Activated CD4-positive, CD25-positive, alpha-beta regulatory T cell treated with anti-CD3 and anti-CD28 coated beads, Interleukin-2, amount 50 U/mL, for 72 hours (primary cell): ENCODE measurements around the gene ATP5PB.

ENCODE experiments used
- DNase-seq: peaks from one replicate; pipeline ENCODE4 v3.0.0; 2021

Gene ATP5PB

DNA sequence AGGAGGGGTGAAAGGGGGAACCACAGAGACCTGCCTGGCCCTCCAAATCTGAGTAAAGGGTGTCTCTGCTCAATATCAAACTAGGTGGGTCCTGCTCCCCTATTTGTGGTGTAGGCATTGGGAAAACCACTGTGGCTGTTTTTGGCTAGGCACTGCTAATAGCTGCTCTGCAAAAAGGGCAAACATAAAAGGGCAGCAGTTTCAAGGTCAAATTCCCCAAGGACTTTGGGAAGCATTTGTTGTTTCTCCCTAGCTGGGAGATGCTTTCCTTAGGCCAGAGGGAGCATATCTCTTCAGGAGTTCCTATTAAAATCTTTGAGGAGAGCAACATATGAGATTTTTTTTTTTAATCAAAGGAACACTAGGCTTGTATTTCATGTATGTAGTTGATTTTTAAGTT lies 26.9 kb downstream of the ATP5PB start:
- DNase-seq: no peak

DNA sequence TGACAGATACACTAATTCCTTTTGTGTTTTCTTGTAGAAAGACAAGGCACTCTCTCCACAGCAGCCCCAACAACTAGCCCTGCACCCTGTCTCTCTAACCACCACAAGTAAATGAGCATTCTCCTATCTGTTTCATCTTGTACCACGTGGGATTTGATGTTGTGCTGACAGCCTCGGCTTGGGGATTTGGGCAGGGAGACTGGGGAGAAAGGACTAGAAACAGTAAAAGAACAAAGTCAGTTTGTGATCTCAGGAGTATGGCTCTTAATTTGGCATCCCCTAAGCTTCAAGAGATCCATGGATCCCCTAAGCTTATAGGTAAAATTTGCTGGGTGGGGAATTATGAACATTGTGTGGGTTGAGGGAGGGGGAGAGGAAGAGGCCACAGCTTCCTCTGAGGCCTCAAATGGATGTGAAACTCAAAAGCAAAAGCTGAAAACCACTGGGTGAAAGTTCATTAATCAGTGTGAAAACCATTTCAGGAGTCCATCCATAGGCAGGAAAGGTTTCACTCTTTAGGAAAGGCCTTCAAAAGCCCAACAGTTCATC lies 27.6 kb downstream of the ATP5PB start:
- no peak for DNase-seq

DNA sequence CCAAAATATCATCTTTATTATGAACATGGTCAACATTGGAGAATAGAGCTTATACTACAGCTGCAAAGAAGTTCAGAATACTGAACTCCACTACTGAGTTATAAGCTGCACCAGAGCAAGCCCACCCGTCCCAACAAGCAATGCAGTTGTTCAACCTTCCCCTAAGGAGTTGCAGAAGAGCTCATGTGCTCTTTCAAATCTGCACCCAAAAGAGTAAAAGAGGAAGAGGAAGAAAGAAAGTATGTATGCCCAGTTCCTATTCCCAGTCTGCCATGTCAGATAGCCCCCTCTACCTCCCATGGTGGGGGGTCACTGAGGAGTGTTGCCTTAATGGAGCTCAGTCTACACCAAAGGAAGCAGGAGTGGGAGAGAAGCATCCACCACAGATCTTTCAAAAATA lies 31.4 kb downstream of the ATP5PB start:
- no peak for DNase-seq

DNA sequence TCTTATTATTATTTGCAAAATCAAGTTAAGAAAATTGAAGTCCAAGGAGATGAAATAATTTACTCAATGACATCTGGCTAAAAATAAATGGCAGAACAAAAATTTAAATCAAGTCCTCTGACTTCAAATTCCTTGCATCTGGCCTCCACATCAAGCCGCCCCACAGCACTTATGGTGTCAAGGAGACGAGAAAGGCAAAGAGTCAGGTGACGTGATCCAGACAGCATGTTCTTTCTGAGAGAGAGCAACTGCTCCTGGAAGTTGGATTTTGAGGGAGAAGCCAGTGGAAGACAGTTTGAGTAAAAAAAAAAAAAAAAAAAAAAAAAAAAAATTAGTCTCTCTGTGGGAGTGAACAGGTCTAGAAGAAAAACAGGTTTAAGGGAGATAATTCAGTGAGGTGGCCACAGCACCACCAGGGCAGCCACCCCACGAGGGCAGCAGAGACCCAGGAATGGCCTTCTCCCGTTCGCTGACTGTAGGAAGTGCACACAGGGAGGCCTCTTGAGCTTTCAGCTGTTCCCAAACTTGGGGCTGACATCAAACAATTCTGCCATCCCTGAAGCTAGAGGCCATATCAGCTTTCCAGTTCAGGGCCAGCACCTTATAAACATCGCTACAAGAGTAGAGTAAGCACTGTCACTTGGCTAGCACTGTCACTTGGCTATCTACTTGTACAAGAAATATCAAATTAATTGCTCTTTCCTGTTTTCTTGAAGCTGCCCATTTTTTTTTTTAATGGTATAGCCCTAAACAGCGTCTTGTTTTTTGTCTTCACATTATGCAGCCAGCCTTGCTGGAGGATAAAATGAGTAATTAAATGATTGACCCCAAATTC lies 32.3 kb downstream of the ATP5PB start:
- DNase-seq: no peak

DNA sequence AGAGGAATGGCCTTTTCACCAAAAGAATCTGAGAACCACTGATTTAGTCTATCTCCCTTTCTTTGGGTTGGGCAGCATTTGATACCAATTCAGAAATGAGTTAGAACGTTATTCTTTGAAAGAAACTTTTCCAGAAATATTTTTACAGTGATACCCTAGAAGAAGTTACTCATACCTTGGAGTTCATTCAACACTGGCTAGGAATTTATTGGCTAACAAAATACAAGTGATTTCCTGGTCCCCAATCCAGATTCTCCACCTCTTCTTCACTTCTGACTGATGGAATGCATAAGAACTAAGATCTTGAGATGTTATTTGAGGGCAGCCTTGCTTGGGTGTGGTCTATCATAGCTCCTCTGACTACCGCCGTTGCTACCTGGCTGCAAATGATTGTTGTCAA lies 33.9 kb downstream of the ATP5PB start:
- DNase-seq: no peak

DNA sequence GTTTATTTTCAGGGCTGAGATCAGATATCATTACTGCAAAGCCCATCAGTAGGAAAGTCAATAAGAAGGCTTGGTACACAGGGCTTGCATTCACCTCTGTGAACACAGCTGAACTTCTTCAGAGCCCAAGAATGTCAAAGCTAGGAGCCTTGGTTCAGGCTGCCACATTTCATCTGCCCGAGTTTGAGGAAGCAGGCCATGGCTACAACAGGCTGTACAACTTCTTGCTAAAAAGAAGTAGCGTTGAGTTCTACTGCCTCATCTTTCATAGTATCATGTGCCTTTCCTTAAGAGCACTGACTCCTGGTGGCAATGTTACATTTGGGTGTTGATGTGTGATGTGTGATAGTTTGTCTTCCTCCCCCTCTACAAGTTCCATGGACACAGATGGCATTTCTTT lies 34.6 kb downstream of the ATP5PB start:
- DNase-seq: no peak

DNA sequence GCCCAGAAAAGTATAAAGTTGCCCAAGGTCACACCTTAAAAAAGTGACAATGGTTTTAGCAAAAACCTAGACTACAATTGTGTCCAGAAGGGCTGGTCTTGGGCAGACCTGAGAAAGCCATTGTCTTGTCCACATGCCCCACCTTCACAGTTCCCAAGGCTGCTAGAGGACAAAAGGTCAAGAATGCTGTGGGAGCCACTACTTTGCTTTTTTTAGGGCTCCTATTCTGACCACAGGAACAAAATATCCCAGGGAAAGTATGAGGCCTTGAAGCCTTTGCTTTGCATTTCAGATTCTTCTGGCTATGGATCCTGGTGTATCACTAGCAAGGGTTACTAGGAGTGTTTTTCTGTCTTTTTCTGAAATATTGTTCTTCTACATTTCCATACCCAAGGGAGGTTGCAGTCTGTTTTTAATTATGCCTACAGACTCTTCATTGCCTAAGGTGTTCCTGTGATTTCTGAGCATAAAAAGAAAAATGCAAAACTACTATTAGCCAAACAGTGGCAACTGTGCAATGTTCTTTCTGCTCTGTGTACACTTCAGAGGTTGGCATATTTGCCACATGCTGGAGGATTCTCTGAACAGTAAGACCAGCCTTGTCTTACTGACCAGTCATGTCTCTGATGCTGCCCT lies 35.2 kb downstream of the ATP5PB start:
- DNase-seq: no peak

DNA sequence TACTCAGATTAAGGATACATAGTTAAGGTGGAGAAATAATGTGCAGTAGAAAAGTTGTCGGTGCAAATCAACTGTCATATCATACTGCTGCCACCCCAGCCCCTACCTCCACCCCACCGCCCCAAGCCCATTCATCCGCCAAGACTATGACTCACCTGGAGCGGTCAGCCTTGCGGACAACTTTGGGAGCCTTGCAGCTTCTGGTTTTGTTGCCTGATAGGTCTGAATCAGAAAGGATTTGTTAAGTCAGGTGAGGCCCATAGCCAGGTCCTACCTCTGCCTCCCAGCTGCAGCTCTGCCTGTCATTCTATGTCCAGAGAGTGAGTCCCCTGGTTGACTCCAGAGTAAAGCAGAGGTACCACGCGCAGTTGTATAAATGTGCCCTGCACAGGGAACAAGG lies 37.2 kb downstream of the ATP5PB start:
- DNase-seq: no peak

DNA sequence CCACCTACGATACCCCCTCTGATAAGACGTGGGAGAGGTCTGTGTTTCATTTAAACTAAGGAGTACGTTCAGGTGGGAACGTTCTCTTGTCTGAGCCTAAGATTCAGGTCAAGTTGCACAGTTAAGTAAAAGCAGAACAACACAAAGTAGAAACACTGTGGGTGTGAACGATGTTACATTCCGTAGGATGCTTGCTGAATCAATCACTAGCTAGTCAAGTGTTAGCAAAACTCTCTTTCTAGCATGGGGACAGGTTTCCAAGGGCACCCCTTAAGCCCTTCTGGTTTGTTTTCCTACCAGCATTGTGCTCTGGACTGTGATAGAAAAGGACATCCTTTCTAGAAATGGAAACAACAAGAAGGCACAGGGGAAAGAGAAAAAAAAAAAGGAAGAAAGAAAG lies 37.9 kb downstream of the ATP5PB start:
- no peak for DNase-seq

DNA sequence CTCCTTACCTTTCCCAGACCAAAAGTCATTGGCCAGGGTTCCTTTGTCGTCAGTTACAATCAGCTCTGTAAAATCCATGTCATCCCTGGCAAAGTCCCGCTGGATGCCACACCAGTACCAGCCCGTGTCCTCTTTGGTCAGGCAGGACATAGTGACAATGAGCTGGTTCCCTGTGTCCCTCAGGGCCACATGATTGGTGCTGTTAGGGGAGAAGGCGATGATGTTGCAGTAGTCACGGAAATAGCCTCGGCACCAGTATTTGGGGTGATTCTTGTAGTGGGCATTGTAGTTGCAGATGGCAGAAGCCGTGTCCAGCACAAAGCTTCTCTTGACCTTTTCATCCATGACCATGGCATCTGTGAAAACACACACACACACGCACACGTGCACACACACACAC lies 39.4 kb downstream of the ATP5PB start:
- DNase-seq: no peak

DNA sequence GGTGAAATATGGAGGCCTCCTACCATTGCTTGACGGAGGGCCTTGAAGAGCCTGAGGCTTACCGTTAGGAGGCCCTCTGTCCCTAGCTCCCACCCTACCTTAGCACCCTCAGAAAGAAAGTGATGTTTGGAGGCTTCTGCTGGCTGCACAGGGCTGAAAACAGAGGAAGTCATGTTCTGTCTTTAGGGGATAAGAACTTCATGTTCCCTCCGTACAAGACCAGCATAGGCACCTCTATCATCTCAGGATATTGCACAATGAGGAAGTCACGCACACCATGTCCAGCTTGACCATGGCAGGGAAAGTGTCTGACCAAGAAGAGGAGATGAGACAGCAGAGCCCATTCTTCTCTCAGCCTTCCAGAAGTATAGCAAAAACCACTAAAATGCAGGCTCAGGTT lies 40.3 kb downstream of the ATP5PB start:
- no peak for DNase-seq

DNA sequence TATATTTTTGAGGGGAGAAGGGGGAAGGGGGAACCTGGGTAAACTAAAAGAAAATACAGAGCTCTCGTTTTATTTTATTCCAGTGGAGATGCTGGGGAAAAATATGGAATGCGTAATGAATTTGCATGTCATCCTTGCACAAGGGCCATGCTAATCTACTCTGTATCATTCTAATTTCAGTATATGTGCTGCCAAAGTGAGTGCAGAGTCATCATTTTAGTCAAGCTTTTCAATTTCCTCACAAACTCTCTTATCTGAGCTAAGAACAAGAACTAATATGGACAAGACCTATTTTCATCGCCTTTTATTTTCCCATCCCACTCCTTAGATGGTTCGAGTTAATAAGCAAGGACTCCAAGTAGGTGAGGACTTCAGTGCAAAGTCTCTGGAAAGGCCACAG lies 41.0 kb downstream of the ATP5PB start:
- no peak for DNase-seq

DNA sequence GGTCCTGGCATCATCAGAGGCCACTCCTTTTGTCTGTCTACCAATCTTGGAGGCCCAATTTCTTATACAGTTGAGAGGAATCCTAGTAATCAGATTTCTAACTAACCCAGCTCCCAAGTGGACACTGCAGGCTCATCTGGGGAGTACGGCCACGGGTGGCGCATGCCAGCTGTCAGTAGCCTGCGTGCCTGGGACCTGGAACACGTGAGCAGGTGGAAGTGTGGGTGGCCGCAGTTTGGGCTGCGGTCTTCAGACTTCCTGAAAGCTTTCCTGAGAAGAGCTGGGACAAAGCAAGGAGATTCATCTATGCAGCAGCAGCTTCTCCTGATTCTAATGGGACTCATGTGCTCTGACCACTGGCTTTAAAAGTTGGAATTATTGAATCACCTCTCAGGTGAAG lies 41.8 kb downstream of the ATP5PB start:
- DNase-seq: no peak

DNA sequence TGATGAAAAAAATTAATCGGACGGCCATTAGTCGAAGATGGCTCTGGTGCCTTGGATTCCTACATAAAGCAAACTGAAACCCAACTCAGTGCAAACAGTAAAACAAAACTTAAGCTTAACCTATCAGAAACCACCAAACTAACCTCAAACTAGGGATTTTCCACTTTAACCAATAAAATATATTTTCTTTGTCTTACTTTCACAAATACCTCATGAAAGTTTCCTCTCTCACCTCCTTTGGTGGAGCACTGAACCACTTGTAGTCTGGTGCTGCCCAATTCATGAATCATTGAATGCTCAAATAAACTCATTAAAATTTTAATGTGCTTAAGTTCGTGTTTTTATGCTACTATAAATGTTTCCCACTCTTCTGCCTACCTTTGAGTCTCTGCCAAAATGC lies 47.1 kb downstream of the ATP5PB start:
- DNase-seq: no peak

DNA sequence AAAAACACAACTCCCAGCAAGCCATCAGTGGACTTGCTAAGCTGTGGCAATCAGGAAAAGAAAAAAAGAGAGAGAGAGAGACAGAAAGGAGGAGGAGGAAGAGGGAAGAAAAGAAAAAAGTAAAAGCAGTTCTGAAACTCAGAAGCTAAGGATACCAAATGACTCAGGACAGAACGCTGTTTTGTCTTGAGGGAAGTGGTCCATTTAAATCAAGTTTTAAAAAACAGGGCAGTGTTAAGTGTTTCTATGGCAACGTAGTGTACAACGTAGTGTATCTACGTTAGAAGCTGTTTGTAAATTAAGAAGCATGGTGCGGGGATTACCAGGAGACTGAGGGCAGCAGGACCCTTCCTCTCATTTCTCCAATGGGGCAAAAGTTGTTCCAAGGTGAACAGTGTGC lies 48.3 kb downstream of the ATP5PB start:
- DNase-seq: no peak

DNA sequence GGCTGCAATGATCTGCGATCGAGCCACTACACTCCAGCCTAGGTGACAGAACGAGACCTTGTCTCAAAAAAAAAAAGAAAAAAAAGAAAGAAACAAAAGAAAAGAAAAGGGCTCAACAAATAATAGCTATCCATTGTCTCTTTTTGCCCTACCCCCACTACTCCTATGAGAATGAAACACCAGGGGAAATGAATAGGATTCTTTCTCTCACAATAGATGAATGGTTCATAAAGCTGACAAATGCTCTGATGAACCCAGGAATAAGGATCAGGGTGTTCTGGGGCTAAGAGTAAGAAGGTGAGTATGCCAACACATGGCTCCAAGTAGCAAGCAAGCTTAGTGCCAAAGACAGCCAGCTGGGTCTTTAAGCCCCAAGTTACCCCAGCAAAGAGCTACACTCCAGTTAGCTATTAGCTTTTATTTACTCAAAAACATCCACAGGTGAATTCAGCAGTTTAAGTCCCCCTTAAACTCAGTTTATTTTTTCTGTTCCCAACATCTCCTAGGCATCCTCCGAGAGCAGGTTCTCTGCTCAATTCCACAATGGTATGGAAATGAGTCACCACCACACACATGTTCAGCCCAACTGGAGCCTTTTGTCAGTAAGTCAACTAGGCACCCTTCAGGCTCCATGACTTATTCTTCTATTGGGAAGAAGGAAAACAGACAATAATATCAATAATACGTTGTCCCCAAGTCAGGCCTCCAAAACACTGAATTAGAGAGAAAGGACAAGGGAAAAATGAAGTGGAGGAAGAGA lies 49.9 kb downstream of the ATP5PB start:
- DNase-seq: no peak

DNA sequence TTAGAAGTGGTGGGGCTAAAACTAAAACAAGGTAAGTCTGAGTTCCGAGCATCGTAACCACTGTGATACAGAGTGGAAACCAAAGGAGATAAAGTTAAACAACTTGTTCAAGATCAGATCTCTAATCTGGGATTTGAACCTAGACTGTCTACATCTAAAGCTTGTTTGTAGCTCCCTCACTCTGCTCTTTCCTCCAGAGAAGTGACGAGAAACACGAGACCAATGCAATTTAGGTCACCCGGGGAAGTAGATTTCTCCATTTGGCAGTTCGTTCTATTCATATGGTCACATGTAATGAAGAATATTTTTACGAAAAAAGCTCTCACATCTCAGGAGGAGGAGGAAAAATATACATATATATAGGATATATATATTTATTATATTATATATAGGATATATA lies 52.4 kb downstream of the ATP5PB start:
- DNase-seq: no peak

DNA sequence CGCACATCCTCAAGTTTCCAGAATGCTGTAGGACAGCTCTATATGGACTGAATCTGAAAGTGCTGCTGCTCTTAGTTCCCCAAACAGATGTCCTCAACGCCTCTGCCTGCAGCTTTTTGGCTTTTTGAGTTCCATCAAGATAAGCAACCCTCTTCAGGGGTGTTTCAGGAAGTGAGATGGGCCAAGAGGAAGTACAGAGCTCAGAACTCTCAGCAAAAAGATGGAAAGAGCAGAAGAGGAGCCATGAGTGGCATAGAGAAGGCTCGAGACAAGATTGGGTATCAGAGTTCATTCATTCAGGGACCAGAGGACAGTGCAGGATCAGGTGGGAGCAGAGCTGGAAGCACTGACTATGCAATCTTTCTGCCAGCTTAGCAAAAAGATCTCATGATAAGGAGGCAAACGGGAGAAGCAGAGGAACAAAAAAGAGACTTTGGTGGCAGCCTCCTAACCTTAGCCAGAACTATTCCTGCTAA lies 54.4 kb downstream of the ATP5PB start, which contains the start of the genes ADORA3 and TMIGD3:
Gene ADORA3, minus strand, starts transcription at position 49 of the 476 bp plus-strand sequence. CDS start 279 bp downstream, outside the sequence.
Gene TMIGD3, minus strand, starts transcription at position 49 of the 476 bp plus-strand sequence. CDS start 279 bp downstream, outside the sequence.
- DNase-seq: no peak

DNA sequence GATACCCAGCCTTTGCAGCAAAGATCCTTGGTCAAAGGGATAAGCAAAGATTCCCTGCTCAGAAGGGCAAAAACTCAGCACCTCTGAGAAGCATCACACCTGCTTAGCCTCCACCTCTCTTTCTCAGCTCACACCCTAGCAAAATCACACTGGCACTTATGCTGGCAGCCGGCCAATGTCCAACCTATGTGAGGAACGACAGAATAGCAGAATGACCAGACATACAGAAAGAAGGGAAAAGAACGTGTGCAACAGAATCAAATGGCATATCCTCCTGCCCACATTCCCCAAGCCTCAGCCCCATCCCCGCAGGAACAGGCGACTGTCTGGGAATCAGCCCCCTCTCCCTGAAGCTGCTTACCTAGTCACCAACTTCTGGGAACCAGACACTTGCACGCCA lies 54.8 kb downstream of the ATP5PB start:
- DNase-seq: no peak

DNA sequence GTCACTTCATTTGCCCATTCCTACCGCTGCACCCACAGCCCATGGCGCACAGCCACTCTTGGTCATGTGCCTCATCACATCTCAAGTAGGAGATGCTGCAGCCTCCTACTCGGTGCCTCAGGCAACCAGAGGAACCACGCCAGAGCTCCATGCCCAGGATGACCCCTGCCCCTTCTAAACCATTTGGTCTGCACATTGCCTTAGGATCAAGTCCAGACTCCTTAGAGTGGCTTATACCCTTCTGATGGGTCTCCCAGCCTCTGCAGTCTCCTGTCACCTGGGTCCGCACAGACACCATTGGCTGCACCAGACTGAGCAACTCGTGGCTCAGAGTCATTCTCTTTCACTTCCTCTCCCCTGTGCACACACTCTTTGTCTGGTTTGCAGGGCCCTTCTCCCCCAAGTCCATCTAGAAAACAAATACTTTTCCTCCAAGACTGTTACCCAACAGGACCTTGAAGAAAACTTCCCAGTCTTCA lies 56.4 kb downstream of the ATP5PB start:
- DNase-seq: no peak

DNA sequence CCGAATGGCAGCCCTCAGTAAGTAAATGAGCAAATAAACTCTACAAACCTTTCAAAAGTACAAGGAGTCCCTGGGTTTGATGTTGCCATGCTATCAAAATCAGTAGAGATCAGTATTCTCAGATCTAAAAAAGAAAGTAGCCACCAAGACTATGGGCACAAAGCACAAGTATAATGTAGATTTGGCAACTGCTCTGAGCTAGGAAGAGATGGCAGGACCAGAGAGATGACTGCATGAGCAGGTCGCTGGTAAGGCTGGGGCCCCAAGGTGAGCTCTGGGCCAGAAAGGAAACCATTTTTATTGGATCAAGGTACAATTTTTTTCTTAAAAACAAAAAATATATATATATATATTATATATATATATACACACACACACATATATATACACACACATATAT lies 57.3 kb downstream of the ATP5PB start:
- no peak for DNase-seq

DNA sequence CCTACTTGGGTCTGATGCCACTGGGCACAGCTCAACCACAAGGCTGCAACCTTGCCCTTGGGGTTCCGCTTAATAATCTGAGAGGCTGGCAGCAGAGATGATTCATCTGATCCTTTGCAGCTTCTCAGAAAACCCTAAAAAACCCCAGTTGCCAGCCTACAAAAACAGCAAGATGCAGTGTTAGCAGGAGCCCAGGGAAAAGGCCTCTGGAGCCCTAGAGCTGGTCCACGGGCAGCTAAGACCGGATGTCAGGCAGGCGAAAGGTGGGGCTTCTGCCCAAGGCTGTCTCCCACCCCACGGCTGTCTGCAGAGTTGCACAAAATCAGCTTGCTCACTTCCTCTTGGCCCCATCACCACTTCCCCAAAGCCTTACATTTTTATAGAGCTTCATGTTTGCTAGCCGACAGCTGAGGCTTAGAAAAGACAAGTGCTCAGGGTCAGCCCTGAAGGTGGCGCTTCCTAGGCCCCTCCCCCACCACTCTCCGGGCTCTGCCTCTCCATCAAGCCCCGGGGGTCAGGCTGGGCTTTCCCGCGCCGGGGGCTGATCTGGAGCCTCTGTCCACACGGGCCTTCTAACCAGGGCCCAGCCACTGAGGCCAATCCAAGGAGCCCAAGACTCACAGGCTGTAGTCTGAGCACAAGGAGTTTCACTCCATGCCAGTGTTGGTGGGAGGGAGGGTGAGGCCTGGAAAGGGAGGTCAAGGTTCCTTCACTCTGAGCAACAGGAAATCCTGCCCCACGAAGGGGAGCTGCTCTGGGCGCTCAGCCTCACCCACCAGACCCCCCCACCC lies 58.3 kb downstream of the ATP5PB start:
- DNase-seq: peak; percentile 73
